ENCODE data around the gene CCDC83. TPM values are rescaled to one million over a fixed set of nuclear protein-coding genes. Genes with fewer than 3 reads are reported as not detected.
A peak's percentile ranks its signal among the peaks of the same experiment; 100 is the strongest.

CCDC83 gene
- total and polyA plus RNA-seq, 2 experiments from 2014 or later = not detected

DNA sequence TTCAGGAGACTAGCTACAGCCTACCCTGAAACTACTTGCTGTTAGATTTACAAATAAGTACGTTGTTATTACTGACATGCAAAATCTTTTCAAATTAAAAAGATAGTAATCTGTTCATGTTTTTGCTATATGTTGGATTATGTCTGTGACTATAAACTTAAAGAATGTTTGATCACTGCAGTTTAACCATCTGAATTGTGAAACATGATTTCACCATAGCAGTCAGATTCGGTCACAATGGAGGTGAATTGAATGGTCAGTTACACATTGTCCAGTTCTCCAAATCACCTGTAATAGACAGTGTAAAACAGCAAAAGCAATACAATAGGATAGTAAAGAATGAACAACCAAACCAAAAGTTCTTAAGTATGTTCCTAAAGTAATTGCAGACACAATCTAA, 43.3 kb downstream of the CCDC83 start:
- no peaks in the 10 kb centered on the region for H3K36me3 Mint-ChIP-seq (ENCODE audit: low read depth)
- no peak for TF ChIP-seq NANOG (IDR thresholded peaks at IDR 0.05; ENCODE audit: borderline replicate concordance)
- TF ChIP-seq EZH2 (IDR thresholded peaks at IDR 0.05; ENCODE audit: low read depth, unreplicated experiment) = no peak
- TF ChIP-seq, protein P1, sequence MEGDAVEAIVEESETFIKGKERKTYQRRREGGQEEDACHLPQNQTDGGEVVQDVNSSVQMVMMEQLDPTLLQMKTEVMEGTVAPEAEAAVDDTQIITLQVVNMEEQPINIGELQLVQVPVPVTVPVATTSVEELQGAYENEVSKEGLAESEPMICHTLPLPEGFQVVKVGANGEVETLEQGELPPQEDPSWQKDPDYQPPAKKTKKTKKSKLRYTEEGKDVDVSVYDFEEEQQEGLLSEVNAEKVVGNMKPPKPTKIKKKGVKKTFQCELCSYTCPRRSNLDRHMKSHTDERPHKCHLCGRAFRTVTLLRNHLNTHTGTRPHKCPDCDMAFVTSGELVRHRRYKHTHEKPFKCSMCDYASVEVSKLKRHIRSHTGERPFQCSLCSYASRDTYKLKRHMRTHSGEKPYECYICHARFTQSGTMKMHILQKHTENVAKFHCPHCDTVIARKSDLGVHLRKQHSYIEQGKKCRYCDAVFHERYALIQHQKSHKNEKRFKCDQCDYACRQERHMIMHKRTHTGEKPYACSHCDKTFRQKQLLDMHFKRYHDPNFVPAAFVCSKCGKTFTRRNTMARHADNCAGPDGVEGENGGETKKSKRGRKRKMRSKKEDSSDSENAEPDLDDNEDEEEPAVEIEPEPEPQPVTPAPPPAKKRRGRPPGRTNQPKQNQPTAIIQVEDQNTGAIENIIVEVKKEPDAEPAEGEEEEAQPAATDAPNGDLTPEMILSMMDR (conservative IDR thresholded peaks at IDR 0.05; ENCODE audit: low read depth in 2 of 2) = no peak

DNA sequence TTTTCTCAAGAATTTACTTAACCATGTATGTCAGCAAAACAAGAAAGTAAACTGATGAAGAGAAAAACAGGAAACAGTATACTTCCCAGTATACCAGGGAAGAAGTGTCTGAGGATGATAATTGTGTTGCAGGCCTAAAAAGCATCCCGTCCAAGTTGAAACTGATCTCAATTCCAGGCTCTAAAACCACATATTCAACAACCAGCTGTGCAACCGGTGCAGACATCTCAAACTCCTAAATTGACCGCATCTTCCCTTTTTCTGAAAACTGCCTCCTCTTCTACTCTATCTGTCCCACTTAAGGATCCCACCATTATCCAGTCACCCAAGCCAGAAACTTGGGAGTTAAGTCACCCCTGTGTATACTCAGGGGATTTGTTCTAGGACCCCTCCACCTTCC, 47.2 kb downstream of the CCDC83 start:
- DNase-seq (ENCODE audit: low spot score) (no peak), ATAC-seq (no peak)
- Mint-ChIP-seq H3K4me3 (no peak overlapping the region), H3K4me1 (peaks cover 4% of the 10 kb centered on the region; the same call in 1 of the 3 replicates), H3K9me3 (no peaks in the 10 kb centered on the region), H3K36me3 (ENCODE audit: low read depth) (no peaks in the 10 kb centered on the region), H3K27ac (no peak overlapping the region), H3K27me3 (ENCODE audit: insufficient read depth, low read depth, poor library complexity) (no peaks in the 10 kb centered on the region)
- Histone ChIP-seq H3K27ac (ENCODE audit: low read depth) (no peak overlapping the region), H2AFZ (peak overlapping the region; percentile 43; the same call in 1 of the 2 replicates), H3F3A (replicated peaks; ENCODE audit: low read depth) (no peaks in the 10 kb centered on the region), H4K20me1 (replicated peaks; ENCODE audit: insufficient read depth) (no peaks in the 10 kb centered on the region), H3K36me3 (ENCODE audit: insufficient read depth) (no peaks in the 10 kb centered on the region), H3K79me2 (replicated peaks; ENCODE audit: insufficient read depth) (no peaks in the 10 kb centered on the region), H3K4me1 (ENCODE audit: insufficient read depth) (no peaks in the 10 kb centered on the region), H3K4me3 (no peak overlapping the region), H3K4me2 (no peak overlapping the region), H3K27me3 (ENCODE audit: insufficient read depth) (no peaks in the 10 kb centered on the region), H3K9me2 (ENCODE audit: insufficient read depth) (no peaks in the 10 kb centered on the region)
- TF ChIP-seq JUNB (IDR thresholded peaks at IDR 0.05; ENCODE audit: unreplicated experiment) (no peak), EZH2 (IDR thresholded peaks at IDR 0.05; ENCODE audit: low read depth, unreplicated experiment) (no peak), EZH2phosphoT487 (IDR thresholded peaks at IDR 0.05; ENCODE audit: unreplicated experiment) (no peak), ZNF331 (CRISPR knock-in tag; IDR thresholded peaks at IDR 0.05; ENCODE audit: low read depth) (no peak), NANOG (IDR thresholded peaks at IDR 0.05; ENCODE audit: borderline replicate concordance) (no peak), ZNF114 (CRISPR knock-in tag; IDR thresholded peaks at IDR 0.05) (no peak), STAT1 (IDR thresholded peaks at IDR 0.05; ENCODE audit: unreplicated experiment) (no peak), CREB1 (CRISPR knock-in tag; IDR thresholded peaks at IDR 0.05; ENCODE audit: low read depth) (no peak)
- TF ChIP-seq, protein P2, sequence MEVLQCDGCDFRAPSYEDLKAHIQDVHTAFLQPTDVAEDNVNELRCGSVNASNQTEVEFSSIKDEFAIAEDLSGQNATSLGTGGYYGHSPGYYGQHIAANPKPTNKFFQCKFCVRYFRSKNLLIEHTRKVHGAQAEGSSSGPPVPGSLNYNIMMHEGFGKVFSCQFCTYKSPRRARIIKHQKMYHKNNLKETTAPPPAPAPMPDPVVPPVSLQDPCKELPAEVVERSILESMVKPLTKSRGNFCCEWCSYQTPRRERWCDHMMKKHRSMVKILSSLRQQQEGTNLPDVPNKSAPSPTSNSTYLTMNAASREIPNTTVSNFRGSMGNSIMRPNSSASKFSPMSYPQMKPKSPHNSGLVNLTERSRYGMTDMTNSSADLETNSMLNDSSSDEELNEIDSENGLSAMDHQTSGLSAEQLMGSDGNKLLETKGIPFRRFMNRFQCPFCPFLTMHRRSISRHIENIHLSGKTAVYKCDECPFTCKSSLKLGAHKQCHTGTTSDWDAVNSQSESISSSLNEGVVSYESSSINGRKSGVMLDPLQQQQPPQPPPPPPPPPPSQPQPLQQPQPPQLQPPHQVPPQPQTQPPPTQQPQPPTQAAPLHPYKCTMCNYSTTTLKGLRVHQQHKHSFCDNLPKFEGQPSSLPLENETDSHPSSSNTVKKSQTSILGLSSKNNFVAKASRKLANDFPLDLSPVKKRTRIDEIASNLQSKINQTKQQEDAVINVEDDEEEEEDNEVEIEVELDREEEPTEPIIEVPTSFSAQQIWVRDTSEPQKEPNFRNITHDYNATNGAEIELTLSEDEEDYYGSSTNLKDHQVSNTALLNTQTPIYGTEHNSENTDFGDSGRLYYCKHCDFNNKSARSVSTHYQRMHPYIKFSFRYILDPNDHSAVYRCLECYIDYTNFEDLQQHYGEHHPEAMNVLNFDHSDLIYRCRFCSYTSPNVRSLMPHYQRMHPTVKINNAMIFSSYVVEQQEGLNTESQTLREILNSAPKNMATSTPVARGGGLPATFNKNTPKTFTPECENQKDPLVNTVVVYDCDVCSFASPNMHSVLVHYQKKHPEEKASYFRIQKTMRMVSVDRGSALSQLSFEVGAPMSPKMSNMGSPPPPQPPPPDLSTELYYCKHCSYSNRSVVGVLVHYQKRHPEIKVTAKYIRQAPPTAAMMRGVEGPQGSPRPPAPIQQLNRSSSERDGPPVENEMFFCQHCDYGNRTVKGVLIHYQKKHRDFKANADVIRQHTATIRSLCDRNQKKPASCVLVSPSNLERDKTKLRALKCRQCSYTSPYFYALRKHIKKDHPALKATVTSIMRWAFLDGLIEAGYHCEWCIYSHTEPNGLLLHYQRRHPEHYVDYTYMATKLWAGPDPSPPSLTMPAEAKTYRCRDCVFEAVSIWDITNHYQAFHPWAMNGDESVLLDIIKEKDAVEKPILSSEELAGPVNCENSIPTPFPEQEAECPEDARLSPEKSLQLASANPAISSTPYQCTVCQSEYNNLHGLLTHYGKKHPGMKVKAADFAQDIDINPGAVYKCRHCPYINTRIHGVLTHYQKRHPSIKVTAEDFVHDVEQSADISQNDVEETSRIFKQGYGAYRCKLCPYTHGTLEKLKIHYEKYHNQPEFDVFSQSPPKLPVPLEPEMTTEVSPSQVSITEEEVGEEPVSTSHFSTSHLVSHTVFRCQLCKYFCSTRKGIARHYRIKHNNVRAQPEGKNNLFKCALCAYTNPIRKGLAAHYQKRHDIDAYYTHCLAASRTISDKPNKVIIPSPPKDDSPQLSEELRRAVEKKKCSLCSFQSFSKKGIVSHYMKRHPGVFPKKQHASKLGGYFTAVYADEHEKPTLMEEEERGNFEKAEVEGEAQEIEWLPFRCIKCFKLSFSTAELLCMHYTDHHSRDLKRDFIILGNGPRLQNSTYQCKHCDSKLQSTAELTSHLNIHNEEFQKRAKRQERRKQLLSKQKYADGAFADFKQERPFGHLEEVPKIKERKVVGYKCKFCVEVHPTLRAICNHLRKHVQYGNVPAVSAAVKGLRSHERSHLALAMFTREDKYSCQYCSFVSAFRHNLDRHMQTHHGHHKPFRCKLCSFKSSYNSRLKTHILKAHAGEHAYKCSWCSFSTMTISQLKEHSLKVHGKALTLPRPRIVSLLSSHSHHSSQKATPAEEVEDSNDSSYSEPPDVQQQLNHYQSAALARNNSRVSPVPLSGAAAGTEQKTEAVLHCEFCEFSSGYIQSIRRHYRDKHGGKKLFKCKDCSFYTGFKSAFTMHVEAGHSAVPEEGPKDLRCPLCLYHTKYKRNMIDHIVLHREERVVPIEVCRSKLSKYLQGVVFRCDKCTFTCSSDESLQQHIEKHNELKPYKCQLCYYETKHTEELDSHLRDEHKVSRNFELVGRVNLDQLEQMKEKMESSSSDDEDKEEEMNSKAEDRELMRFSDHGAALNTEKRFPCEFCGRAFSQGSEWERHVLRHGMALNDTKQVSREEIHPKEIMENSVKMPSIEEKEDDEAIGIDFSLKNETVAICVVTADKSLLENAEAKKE (CRISPR knock-in tag; IDR thresholded peaks at IDR 0.05) = no peak
- TF ChIP-seq, protein P3, sequence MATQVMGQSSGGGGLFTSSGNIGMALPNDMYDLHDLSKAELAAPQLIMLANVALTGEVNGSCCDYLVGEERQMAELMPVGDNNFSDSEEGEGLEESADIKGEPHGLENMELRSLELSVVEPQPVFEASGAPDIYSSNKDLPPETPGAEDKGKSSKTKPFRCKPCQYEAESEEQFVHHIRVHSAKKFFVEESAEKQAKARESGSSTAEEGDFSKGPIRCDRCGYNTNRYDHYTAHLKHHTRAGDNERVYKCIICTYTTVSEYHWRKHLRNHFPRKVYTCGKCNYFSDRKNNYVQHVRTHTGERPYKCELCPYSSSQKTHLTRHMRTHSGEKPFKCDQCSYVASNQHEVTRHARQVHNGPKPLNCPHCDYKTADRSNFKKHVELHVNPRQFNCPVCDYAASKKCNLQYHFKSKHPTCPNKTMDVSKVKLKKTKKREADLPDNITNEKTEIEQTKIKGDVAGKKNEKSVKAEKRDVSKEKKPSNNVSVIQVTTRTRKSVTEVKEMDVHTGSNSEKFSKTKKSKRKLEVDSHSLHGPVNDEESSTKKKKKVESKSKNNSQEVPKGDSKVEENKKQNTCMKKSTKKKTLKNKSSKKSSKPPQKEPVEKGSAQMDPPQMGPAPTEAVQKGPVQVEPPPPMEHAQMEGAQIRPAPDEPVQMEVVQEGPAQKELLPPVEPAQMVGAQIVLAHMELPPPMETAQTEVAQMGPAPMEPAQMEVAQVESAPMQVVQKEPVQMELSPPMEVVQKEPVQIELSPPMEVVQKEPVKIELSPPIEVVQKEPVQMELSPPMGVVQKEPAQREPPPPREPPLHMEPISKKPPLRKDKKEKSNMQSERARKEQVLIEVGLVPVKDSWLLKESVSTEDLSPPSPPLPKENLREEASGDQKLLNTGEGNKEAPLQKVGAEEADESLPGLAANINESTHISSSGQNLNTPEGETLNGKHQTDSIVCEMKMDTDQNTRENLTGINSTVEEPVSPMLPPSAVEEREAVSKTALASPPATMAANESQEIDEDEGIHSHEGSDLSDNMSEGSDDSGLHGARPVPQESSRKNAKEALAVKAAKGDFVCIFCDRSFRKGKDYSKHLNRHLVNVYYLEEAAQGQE (IDR thresholded peaks at IDR 0.05; ENCODE audit: unreplicated experiment) = no peak

More for the DNA sequence above, 43.3 kb downstream of the CCDC83 start:
- H3K4me2 ChIP-seq = no peak overlapping the region
- 0 out of 3 replicates have a peak, but pooled peaks cover 2% of the 10 kb centered on the region for H3K9me3 Mint-ChIP-seq
- no peak overlapping the region for H3K4me3 ChIP-seq
- no peak overlapping the region for H3K27ac Mint-ChIP-seq
- no peaks in the 10 kb centered on the region for H4K20me1 ChIP-seq (replicated peaks; ENCODE audit: insufficient read depth)
- H2AFZ ChIP-seq = no peak overlapping the region
- no peak overlapping the region for H3K4me3 Mint-ChIP-seq
- H3K27me3 Mint-ChIP-seq (ENCODE audit: insufficient read depth, low read depth, poor library complexity) = no peaks in the 10 kb centered on the region
- no peaks in the 10 kb centered on the region for H3K27me3 ChIP-seq (ENCODE audit: insufficient read depth)
- H3K4me1 ChIP-seq (ENCODE audit: insufficient read depth) = no peaks in the 10 kb centered on the region
- H3K9me2 ChIP-seq (ENCODE audit: insufficient read depth) = no peaks in the 10 kb centered on the region
- no peak for DNase-seq (ENCODE audit: low spot score)
- no peak overlapping the region for H3K27ac ChIP-seq (ENCODE audit: low read depth)
- no peaks in the 10 kb centered on the region for H3K36me3 ChIP-seq (ENCODE audit: insufficient read depth)
- no peaks in the 10 kb centered on the region for H3F3A ChIP-seq (replicated peaks; ENCODE audit: low read depth)
- ATAC-seq = no peak
- no peaks in the 10 kb centered on the region for H3K79me2 ChIP-seq (replicated peaks; ENCODE audit: insufficient read depth)
- peaks cover 4% of the 10 kb centered on the region; the same call in 1 of the 3 replicates for H3K4me1 Mint-ChIP-seq
